GM06990 (cell line): ENCODE results near the gene SNRPE.

ENCODE experiments used
- DNase-seq: peaks from one replicate; pipeline ENCODE4 v3.0.0-alpha.2; 2011; ENCODE audit not compliant: insufficient read length; ENCODE audit errors: extremely low read depth
- H3K27me3 ChIP-seq: replicated peaks from 2 replicates; pipeline ENCODE4 v1.6.0; 2011; ENCODE audit warnings: low read length; ENCODE audit not compliant: control insufficient read depth, insufficient read depth
- H3K36me3 ChIP-seq: 2 replicates; pipeline ENCODE4 v1.5.1; 2011; ENCODE audit warnings: low read length; ENCODE audit not compliant: control insufficient read depth, insufficient read depth
- H3K4me3 ChIP-seq: replicated peaks from 2 replicates; pipeline ENCODE4 v1.5.1; 2011; ENCODE audit warnings: low read depth, mild to moderate bottlenecking, control low read depth, low read length
- CTCF ChIP-seq: IDR thresholded peaks from 2 replicates; pipeline ENCODE4 v1.5.1; 2011; ENCODE audit warnings: low read length, control low read depth, mild to moderate bottlenecking, inconsistent platforms; ENCODE audit not compliant: insufficient read depth, poor library complexity, severe bottlenecking

Gene SNRPE

DNA sequence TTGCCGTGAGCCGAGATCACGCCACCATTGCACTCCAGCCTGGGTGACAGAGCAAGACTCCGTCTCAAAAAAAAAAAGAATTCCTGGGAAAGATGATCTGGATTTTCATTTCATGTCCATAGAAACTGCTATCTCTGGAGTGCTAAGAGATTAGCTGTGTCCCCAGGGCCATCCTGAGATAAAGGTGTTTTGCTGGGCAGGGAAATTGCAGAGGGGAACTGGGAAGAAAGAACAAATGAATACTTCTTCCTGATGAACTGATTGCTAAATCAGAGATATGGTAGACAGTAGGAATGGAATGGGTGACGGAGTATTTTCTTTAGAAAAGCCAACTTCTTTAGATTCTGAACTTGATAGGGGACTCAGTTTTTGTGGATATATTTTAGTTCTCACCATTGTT is 19.2 kb downstream of the SNRPE start:
- no peak for DNase-seq
- H3K36me3 ChIP-seq: peaks cover 1% of the 10 kb centered on the region
- TF ChIP-seq CTCF: no peak
- no peaks in the 10 kb centered on the region for H3K27me3 ChIP-seq
- no peak overlapping the region for H3K4me3 ChIP-seq

GRCh38 chr1:203888807-203889251 is 27.4 kb downstream of the SNRPE start:
- no peak for DNase-seq
- Histone ChIP-seq H3K27me3 (no peaks in the 10 kb centered on the region), H3K4me3 (no peak overlapping the region), H3K36me3 (no peaks in the 10 kb centered on the region)
- no peak for TF ChIP-seq CTCF

- DNase-seq: no peak
- no peak overlapping the region for H3K4me3 ChIP-seq
- H3K27me3 ChIP-seq: no peaks in the 10 kb centered on the region
- H3K36me3 ChIP-seq: no peaks in the 10 kb centered on the region
- no peak for TF ChIP-seq CTCF
These were observed 30.6 kb downstream of the SNRPE start for GRCh38 chr1:203891950-203892349.

DNA sequence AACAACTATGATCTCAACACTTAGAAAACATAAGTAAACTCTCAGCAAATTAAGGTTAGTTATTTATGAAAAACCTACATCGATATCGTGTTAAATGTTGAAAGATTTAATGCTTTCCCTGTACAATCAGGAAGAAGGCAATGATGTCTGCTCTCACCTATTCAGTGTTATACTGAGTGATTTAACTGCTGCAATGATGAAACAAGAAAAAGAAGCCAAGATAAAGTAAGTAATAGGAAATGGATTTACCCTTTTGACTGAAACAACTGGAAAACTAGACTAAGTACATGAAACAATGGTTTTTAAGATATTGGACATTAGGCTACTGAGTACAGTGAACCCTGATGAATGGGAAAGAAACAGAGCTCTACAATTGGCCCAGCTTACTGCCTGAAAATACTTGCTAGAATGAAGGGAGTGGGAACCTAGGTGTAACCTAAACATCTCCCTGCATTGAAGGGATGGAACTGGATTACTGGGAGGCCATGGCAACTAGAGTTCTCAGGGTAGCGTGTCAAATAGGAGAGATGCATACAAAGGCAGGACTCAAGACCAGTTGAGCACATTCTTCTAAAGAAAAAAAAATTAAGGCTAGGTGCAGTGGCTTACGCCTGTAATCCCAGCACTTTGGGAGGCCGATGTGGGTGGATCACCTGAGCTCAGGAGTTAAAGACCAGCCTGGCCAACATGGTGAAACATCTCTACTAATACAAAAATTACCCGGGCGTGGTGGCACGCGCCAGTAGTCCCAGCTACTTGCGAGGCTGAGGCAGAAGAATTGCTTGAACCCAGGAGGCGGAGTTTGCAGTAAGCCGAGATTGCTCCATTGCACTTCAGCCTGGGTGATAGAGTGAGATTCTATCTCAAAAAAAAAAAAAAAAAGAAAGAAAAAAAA is 37.3 kb downstream of the SNRPE start:
- no peaks in the 10 kb centered on the region for H3K27me3 ChIP-seq
- DNase-seq: no peak
- H3K36me3 ChIP-seq: no peaks in the 10 kb centered on the region
- no peak for TF ChIP-seq CTCF
- no peak overlapping the region for H3K4me3 ChIP-seq

DNA sequence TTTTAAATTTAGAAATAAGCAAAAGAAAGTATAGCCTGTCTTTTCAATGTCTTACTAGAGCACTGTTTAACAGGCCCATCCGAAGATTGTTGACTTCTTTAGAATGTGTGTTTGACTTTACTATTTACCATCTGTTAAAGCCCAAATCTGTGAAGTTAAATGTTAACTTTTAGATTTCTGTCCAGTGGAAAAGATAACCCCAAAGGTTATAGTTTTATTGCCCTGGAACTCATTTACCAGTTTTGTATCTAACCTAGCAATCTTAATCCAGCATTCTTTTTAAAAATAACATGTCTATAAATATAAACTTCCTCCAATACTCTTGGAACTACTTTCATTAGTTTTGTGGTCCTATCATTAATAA is 37.9 kb downstream of the SNRPE start:
- H3K4me3 ChIP-seq: no peak overlapping the region
- no peaks in the 10 kb centered on the region for H3K27me3 ChIP-seq
- DNase-seq: no peak
- TF ChIP-seq CTCF: no peak
- no peaks in the 10 kb centered on the region for H3K36me3 ChIP-seq
